Neural cell (in vitro differentiated cells): ENCODE data around the gene HS3ST3A1. TPM values are rescaled to one million over a fixed set of nuclear protein-coding genes. Genes with fewer than 3 reads are reported as not detected.

ENCODE experiments used
- H2AFZ ChIP-seq: fragments of 200-600, 300-800 bp; sonication (generic), shearing (Covaris generic); 2 replicates; pipeline ENCODE4 v1.6.0; 2014; ENCODE audit warnings: low read depth, mild to moderate bottlenecking, antibody characterized with exemption, low read length, moderate library complexity
- H3F3A ChIP-seq: fragments of 200-600 bp; shearing (Covaris generic); 2 replicates; pipeline ENCODE4 v1.6.1; 2016; ENCODE audit warnings: mild to moderate bottlenecking, moderate library complexity, mixed read lengths, antibody characterized with exemption, low read length; ENCODE audit not compliant: insufficient read depth, poor library complexity, severe bottlenecking
- H3K27ac ChIP-seq: fragments of 200-600, 300-800 bp; sonication (generic), shearing (Covaris generic); 2 replicates; pipeline ENCODE4 v1.5.1; 2014; ENCODE audit warnings: mild to moderate bottlenecking, low read length, moderate library complexity
- H3K27me3 ChIP-seq: fragments of 300-800, 200-600 bp; sonication (generic), shearing (Covaris generic); 2 replicates; pipeline ENCODE4 v1.6.0; 2014; ENCODE audit warnings: mild to moderate bottlenecking, low read depth, low read length, moderate library complexity; ENCODE audit not compliant: insufficient read depth
- H3K36me3 ChIP-seq: fragments of 300-800, 200-600 bp; sonication (generic), shearing (Covaris generic); 2 replicates; pipeline ENCODE4 v1.5.1; 2014; ENCODE audit warnings: mild to moderate bottlenecking, antibody characterized with exemption, low read length, moderate library complexity; ENCODE audit not compliant: insufficient read depth
- H3K4me2 ChIP-seq: fragments of 300-800, 200-600 bp; sonication (generic), shearing (Covaris generic); 2 replicates; pipeline ENCODE4 v1.6.0; 2014; ENCODE audit warnings: mild to moderate bottlenecking, low read length
- H3K4me3 ChIP-seq: fragments of 300-800, 200-600 bp; sonication (generic), shearing (Covaris generic); 2 replicates; pipeline ENCODE4 v1.5.1; 2014; ENCODE audit warnings: mild to moderate bottlenecking, low read length, moderate library complexity
- H3K79me2 ChIP-seq: fragments of 200-600 bp; shearing (Covaris generic); replicated peaks from 2 replicates; pipeline ENCODE4 v1.6.0; 2014; ENCODE audit warnings: mild to moderate bottlenecking, low read length, moderate library complexity; ENCODE audit not compliant: insufficient read depth
- H3K9ac ChIP-seq: fragments of 300-800, 200-600 bp; sonication (generic), shearing (Covaris generic); 2 replicates; pipeline ENCODE4 v1.6.1; 2016; ENCODE audit warnings: mild to moderate bottlenecking, low read length, mixed read lengths
- H3K9me2 ChIP-seq: fragments of 200-600 bp; shearing (Covaris generic); 2 replicates; pipeline ENCODE4 v1.6.1; 2016; ENCODE audit warnings: mild to moderate bottlenecking, low read length, mixed read lengths; ENCODE audit not compliant: insufficient read depth
- H3K9me3 ChIP-seq: fragments of 200-600, 300-800 bp; sonication (generic), shearing (Covaris generic); 2 replicates; pipeline ENCODE4 v1.6.1; 2016; ENCODE audit warnings: mild to moderate bottlenecking, mixed run types, low read length, moderate library complexity, mixed read lengths
- H4K20me1 ChIP-seq: fragments of 200-600 bp; shearing (Covaris generic); 2 replicates; pipeline ENCODE4 v1.6.1; 2016; ENCODE audit warnings: mild to moderate bottlenecking, mixed run types; ENCODE audit not compliant: insufficient read depth
- EP300 ChIP-seq: fragments of 450-650 bp; conservative IDR thresholded peaks from 2 replicates; pipeline ENCODE4 v1.6.1; 2014; ENCODE audit warnings: antibody characterized with exemption, mild to moderate bottlenecking, moderate library complexity; ENCODE audit not compliant: poor library complexity, severe bottlenecking
- EZH2 ChIP-seq: fragments of 200-600, 300-800 bp; shearing (Covaris generic), sonication (generic); IDR thresholded peaks from 2 replicates; pipeline ENCODE4 v1.6.1; 2014; ENCODE audit warnings: antibody characterized with exemption, low read length, borderline replicate concordance, mild to moderate bottlenecking; ENCODE audit not compliant: insufficient read depth, poor library complexity, severe bottlenecking
- MXI1 ChIP-seq: fragments of 450-650 bp; conservative IDR thresholded peaks from 2 replicates; pipeline ENCODE4 v1.6.1; 2014; ENCODE audit warnings: antibody characterized with exemption, mild to moderate bottlenecking; ENCODE audit not compliant: poor library complexity, severe bottlenecking
- POLR2AphosphoS5 ChIP-seq: IDR thresholded peaks from 2 replicates; pipeline ENCODE4 v1.6.1; 2012
- RAD21 ChIP-seq: fragments of 450-650 bp; conservative IDR thresholded peaks from 2 replicates; pipeline ENCODE4 v1.6.1; 2014; ENCODE audit warnings: antibody characterized with exemption, mild to moderate bottlenecking, moderate library complexity
- SMC3 ChIP-seq: fragments of 450-650 bp; conservative IDR thresholded peaks from 2 replicates; pipeline ENCODE4 v1.6.1; 2014; ENCODE audit warnings: antibody characterized with exemption, mild to moderate bottlenecking, moderate library complexity; ENCODE audit not compliant: poor library complexity
- TAF1 ChIP-seq: IDR thresholded peaks from 2 replicates; pipeline ENCODE4 v1.6.1; 2012; ENCODE audit warnings: low read depth
- polyA plus RNA-seq: library from polyadenylated mRNA; depleted of rRNA; stranded (reverse); fragments of >200 nt; gene quantifications from 2 replicates; pipeline ENCODE4 v1.2.3, GENCODE V29; 2014
- TF ChIP-seq, protein P1 (sequence below): IDR thresholded peaks from 2 replicates; pipeline ENCODE4 v1.6.1; 2012; ENCODE audit warnings: borderline replicate concordance
- TF ChIP-seq, protein P2 (sequence below): fragments of 450-650 bp; IDR thresholded peaks from 2 replicates; pipeline ENCODE4 v1.5.1; 2014; ENCODE audit warnings: antibody characterized with exemption, mild to moderate bottlenecking, moderate library complexity; ENCODE audit not compliant: poor library complexity, severe bottlenecking

HS3ST3A1 gene
- polyA plus RNA-seq, 1 donor from 2014 or later, result 0.56 TPM

GRCh38 chr17:13563866-13564265 is 37.9 kb downstream of the HS3ST3A1 start:
- Histone ChIP-seq H3K9me2 (no peaks in the 10 kb centered on the region), H3K27me3 (no peaks in the 10 kb centered on the region), H3K4me2 (no peak overlapping the region), H3K36me3 (no peaks in the 10 kb centered on the region), H3K9me3 (no peaks in the 10 kb centered on the region), H3K4me3 (no peak overlapping the region), H4K20me1 (no peaks in the 10 kb centered on the region), H2AFZ (no peak overlapping the region), H3F3A (no peaks in the 10 kb centered on the region), H3K79me2 (no peaks in the 10 kb centered on the region), H3K27ac (no peak overlapping the region), H3K9ac (no peak overlapping the region)
- TF ChIP-seq POLR2AphosphoS5, result no peak
- TF ChIP-seq, protein P1, sequence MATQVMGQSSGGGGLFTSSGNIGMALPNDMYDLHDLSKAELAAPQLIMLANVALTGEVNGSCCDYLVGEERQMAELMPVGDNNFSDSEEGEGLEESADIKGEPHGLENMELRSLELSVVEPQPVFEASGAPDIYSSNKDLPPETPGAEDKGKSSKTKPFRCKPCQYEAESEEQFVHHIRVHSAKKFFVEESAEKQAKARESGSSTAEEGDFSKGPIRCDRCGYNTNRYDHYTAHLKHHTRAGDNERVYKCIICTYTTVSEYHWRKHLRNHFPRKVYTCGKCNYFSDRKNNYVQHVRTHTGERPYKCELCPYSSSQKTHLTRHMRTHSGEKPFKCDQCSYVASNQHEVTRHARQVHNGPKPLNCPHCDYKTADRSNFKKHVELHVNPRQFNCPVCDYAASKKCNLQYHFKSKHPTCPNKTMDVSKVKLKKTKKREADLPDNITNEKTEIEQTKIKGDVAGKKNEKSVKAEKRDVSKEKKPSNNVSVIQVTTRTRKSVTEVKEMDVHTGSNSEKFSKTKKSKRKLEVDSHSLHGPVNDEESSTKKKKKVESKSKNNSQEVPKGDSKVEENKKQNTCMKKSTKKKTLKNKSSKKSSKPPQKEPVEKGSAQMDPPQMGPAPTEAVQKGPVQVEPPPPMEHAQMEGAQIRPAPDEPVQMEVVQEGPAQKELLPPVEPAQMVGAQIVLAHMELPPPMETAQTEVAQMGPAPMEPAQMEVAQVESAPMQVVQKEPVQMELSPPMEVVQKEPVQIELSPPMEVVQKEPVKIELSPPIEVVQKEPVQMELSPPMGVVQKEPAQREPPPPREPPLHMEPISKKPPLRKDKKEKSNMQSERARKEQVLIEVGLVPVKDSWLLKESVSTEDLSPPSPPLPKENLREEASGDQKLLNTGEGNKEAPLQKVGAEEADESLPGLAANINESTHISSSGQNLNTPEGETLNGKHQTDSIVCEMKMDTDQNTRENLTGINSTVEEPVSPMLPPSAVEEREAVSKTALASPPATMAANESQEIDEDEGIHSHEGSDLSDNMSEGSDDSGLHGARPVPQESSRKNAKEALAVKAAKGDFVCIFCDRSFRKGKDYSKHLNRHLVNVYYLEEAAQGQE, result no peak
- TF ChIP-seq TAF1, result no peak
- no peak for TF ChIP-seq RAD21
- no peak for TF ChIP-seq EP300
- TF ChIP-seq EZH2, result no peak
- TF ChIP-seq, protein P2, sequence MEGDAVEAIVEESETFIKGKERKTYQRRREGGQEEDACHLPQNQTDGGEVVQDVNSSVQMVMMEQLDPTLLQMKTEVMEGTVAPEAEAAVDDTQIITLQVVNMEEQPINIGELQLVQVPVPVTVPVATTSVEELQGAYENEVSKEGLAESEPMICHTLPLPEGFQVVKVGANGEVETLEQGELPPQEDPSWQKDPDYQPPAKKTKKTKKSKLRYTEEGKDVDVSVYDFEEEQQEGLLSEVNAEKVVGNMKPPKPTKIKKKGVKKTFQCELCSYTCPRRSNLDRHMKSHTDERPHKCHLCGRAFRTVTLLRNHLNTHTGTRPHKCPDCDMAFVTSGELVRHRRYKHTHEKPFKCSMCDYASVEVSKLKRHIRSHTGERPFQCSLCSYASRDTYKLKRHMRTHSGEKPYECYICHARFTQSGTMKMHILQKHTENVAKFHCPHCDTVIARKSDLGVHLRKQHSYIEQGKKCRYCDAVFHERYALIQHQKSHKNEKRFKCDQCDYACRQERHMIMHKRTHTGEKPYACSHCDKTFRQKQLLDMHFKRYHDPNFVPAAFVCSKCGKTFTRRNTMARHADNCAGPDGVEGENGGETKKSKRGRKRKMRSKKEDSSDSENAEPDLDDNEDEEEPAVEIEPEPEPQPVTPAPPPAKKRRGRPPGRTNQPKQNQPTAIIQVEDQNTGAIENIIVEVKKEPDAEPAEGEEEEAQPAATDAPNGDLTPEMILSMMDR, result no peak
- TF ChIP-seq SMC3, result no peak
- TF ChIP-seq MXI1, result no peak

DNA sequence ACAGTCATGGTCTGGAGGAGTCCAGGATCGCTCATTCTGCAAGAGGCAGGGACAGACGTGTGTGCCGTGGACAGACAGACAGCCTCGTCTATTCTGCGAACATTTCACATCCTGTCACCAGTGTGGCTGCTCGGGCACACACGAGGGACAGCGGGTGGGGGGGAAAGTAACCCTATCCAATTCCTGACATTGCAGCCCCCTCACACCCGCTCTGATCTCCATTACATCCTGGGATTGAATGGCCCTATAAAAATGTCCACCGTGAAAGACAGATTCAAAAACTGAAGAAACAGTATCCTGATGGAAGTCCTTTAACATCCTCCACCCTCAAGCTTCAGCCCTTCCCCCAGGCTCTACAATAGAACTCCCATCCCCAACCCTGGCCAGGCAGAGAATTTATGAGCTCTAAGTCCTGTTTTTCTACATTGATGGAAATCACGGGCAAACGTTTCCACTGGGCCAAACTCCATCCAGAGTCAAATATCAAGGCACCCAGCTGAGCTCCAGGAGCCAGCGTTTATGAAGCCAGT is 39.4 kb downstream of the HS3ST3A1 start:
- H3K36me3 ChIP-seq, result no peaks in the 10 kb centered on the region
- TF ChIP-seq POLR2AphosphoS5 (no peak), MXI1 (no peak)
- H3K4me3 ChIP-seq, result no peak overlapping the region
- no peaks in the 10 kb centered on the region for H3K9me2 ChIP-seq
- no peak overlapping the region for H3K27ac ChIP-seq
- no peaks in the 10 kb centered on the region for H3K9me3 ChIP-seq
- no peaks in the 10 kb centered on the region for H3K27me3 ChIP-seq
- no peaks in the 10 kb centered on the region for H3K79me2 ChIP-seq
- H2AFZ ChIP-seq, result no peak overlapping the region
- H4K20me1 ChIP-seq, result no peaks in the 10 kb centered on the region
- H3F3A ChIP-seq, result no peaks in the 10 kb centered on the region
- H3K4me2 ChIP-seq, result no peak overlapping the region
- no peak overlapping the region for H3K9ac ChIP-seq
